H1 (cell line): Measurements from ENCODE around the gene GBE1. TPM values are rescaled to one million over a fixed set of nuclear protein-coding genes. Genes with fewer than 3 reads are reported as not detected.

Source experiments
- CTCF ChIA-PET: fragments of 300-600 bp; sonication (Branson Sonifier 250); formaldehyde crosslinking; loops from one replicate; lab custom pipeline; 2021; ENCODE audit not compliant: partially characterized antibody; lab: Charles Lee
- POLR2A ChIA-PET: fragments of 300-600 bp; sonication (Branson Sonifier 250); formaldehyde crosslinking; loops from one replicate; lab custom pipeline; 2021; ENCODE audit warnings: inconsistent platforms; ENCODE audit not compliant: partially characterized antibody; lab: Charles Lee
- DNase-seq, 2 experiments: peaks; one replicate each; pipeline versions ENCODE4 v3.0.0 to v3.0.0-alpha.2; 2010 to 2022; ENCODE audit warnings: low spot score in 2 of 2, low read depth in 1 of 2, mixed read lengths in 1 of 2
- FAIRE-seq: peaks from 2 replicates; lab custom pipeline; 2011; peaks lifted over from hg19 to GRCh38; lab: Jason Lieb, UNC
- H2AFZ ChIP-seq: 2 replicates; pipeline ENCODE4 v1.8.1; 2012; ENCODE audit warnings: low read length, inconsistent platforms
- H2AK5ac ChIP-seq: 2 replicates; pipeline ENCODE4 v1.6.1; 2013; ENCODE audit warnings: low read depth, low read length
- H2BK120ac ChIP-seq: replicated peaks from 2 replicates; pipeline ENCODE3; 2013; ENCODE audit warnings: low read depth, low read length, inconsistent platforms
- H2BK12ac ChIP-seq: 2 replicates; pipeline ENCODE4 v1.6.1; 2013; ENCODE audit warnings: low read depth, low read length
- H2BK15ac ChIP-seq: 2 replicates; pipeline ENCODE4 v1.6.1; 2013; ENCODE audit warnings: low read length
- H2BK20ac ChIP-seq: 2 replicates; pipeline ENCODE4 v1.6.1; 2013; ENCODE audit warnings: low read length
- H2BK5ac ChIP-seq: 2 replicates; pipeline ENCODE4 v1.6.1; 2013; ENCODE audit warnings: low read depth, low read length
- H3K14ac ChIP-seq: 2 replicates; pipeline ENCODE4 v1.6.1; 2013; ENCODE audit warnings: inconsistent platforms; ENCODE audit not compliant: insufficient read length
- H3K18ac ChIP-seq: 2 replicates; pipeline ENCODE4 v1.6.1; 2013; ENCODE audit warnings: low read length; ENCODE audit errors: extremely low read depth
- H3K23ac ChIP-seq: 2 replicates; pipeline ENCODE4 v1.6.1; 2013; ENCODE audit warnings: inconsistent platforms; ENCODE audit not compliant: insufficient read length
- H3K23me2 ChIP-seq: 2 replicates; pipeline ENCODE4 v1.6.1; 2013; ENCODE audit warnings: low read depth, low read length
- H3K27ac ChIP-seq: 2 replicates; pipeline ENCODE4 v1.6.1; 2011; ENCODE audit warnings: low read depth, low read length, inconsistent platforms
- H3K27me3 ChIP-seq, 4 experiments: replicated peaks in 1 of 4; 1 replicate in 1 of 4; 2 replicates in 3 of 4; pipeline versions ENCODE4 v1.6.1 to v1.8.1; 2011 to 2013; ENCODE audit warnings: low read length in 3 of 4, mild to moderate bottlenecking in 3 of 4, inconsistent platforms in 2 of 4, mixed read lengths in 2 of 4, moderate library complexity in 1 of 4; ENCODE audit not compliant: control insufficient read depth in 3 of 4, insufficient read depth in 3 of 4; ENCODE audit errors: extremely low read depth in 1 of 4
- H3K36me3 ChIP-seq, 4 experiments: 2 replicates each; pipeline versions ENCODE4 v1.6.1 to v1.8.1; 2011 to 2013; ENCODE audit warnings: mild to moderate bottlenecking in 4 of 4, low read length in 3 of 4, moderate library complexity in 2 of 4, control low read depth in 1 of 4, inconsistent platforms in 1 of 4; ENCODE audit not compliant: insufficient read depth in 4 of 4, control insufficient read depth in 2 of 4
- H3K4ac ChIP-seq: replicated peaks from 2 replicates; pipeline ENCODE3; 2013; ENCODE audit warnings: low read length, low read depth, mixed read lengths, inconsistent platforms; ENCODE audit not compliant: insufficient read length
- H3K4me1 ChIP-seq, 4 experiments: replicated peaks in 1 of 4; 1 replicate in 1 of 4; 2 replicates in 3 of 4; pipeline versions ENCODE4 v1.6.1 to v1.8.1; 2011 to 2013; ENCODE audit warnings: low read length in 3 of 4, inconsistent platforms in 2 of 4, mixed read lengths in 1 of 4; ENCODE audit not compliant: insufficient read depth in 4 of 4, control insufficient read depth in 3 of 4
- H3K4me2 ChIP-seq, 2 experiments: 2 replicates each; pipeline versions ENCODE4 v1.6.1 to v1.8.1; 2011 to 2013; ENCODE audit warnings: low read depth in 2 of 2, low read length in 2 of 2, control low read depth in 1 of 2, inconsistent platforms in 1 of 2, mild to moderate bottlenecking in 1 of 2; ENCODE audit not compliant: insufficient read depth in 1 of 2
- H3K4me3 ChIP-seq, 4 experiments: fragments of 200-600, 300-600 bp in 1 of 4; sonication (generic), shearing (Covaris generic), sonication (Bioruptor Twin) in 1 of 4; 2 replicates each; pipeline versions ENCODE4 v1.5.1 to v1.8.1; 2011 to 2016; ENCODE audit warnings: low read length in 4 of 4, low read depth in 3 of 4, control low read depth in 2 of 4, inconsistent platforms in 2 of 4, mild to moderate bottlenecking in 2 of 4, mixed read lengths in 1 of 4, moderate library complexity in 1 of 4; ENCODE audit not compliant: insufficient read depth in 2 of 4; ENCODE audit errors: extremely low read depth in 1 of 4
- H3K56ac ChIP-seq: replicated peaks from 2 replicates; pipeline ENCODE3; 2013; ENCODE audit warnings: low read depth, mild to moderate bottlenecking, mixed read lengths, low read length, inconsistent platforms; ENCODE audit not compliant: insufficient read length
- H3K79me1 ChIP-seq: 2 replicates; pipeline ENCODE4 v1.6.1; 2013; ENCODE audit warnings: low read depth, low read length, control low read depth
- H3K79me2 ChIP-seq, 2 experiments: 2 replicates each; pipeline versions ENCODE4 v1.6.1 to v1.8.1; 2012 to 2013; ENCODE audit warnings: low read length in 2 of 2, mild to moderate bottlenecking in 2 of 2, inconsistent platforms in 1 of 2; ENCODE audit not compliant: insufficient read depth in 2 of 2, control insufficient read depth in 1 of 2
- H3K9ac ChIP-seq, 4 experiments: replicated peaks in 1 of 4; 1 replicate in 1 of 4; 2 replicates in 3 of 4; pipeline versions ENCODE4 v1.6.1 to v1.8.1; 2011 to 2013; ENCODE audit warnings: low read depth in 3 of 4, low read length in 3 of 4, control low read depth in 2 of 4, mild to moderate bottlenecking in 2 of 4, moderate library complexity in 2 of 4, inconsistent platforms in 1 of 4; ENCODE audit errors: extremely low read depth in 1 of 4
- H3K9me3 ChIP-seq, 2 experiments: 2 replicates each; pipeline versions ENCODE4 v1.6.1 to v1.8.1; 2012 to 2013; ENCODE audit warnings: mild to moderate bottlenecking in 2 of 2, moderate library complexity in 2 of 2, control low read depth in 1 of 2, inconsistent platforms in 1 of 2, low read depth in 1 of 2, low read length in 1 of 2, mixed read lengths in 1 of 2; ENCODE audit not compliant: insufficient read depth in 2 of 2
- H4K20me1 ChIP-seq, 2 experiments: replicated peaks in 1 of 2; 2 replicates each; pipeline versions ENCODE3 to v1.8.1; 2011 to 2013; ENCODE audit warnings: inconsistent platforms in 2 of 2, low read length in 2 of 2, mild to moderate bottlenecking in 1 of 2; ENCODE audit not compliant: insufficient read depth in 2 of 2, control insufficient read depth in 1 of 2
- H4K5ac ChIP-seq: 2 replicates; pipeline ENCODE4 v1.6.1; 2013; ENCODE audit warnings: low read length, low read depth, mixed read lengths, inconsistent platforms; ENCODE audit not compliant: insufficient read length
- H4K8ac ChIP-seq: 2 replicates; pipeline ENCODE4 v1.8.0; 2013; ENCODE audit warnings: mild to moderate bottlenecking, moderate library complexity, low read length, inconsistent platforms; ENCODE audit not compliant: insufficient read depth; ENCODE audit errors: extremely low read depth
- H4K91ac ChIP-seq: replicated peaks from 2 replicates; pipeline ENCODE3; 2013; ENCODE audit warnings: low read length, mixed read lengths, inconsistent platforms; ENCODE audit not compliant: insufficient read length
- BRCA1 ChIP-seq: IDR thresholded peaks from 2 replicates; pipeline ENCODE4 v1.6.1; 2012; ENCODE audit warnings: low read depth, low read length, improper control_type of control experiment
- CHD2 ChIP-seq: IDR thresholded peaks from 2 replicates; pipeline ENCODE4 v1.6.1; 2012; ENCODE audit warnings: low read length, improper control_type of control experiment
- FOSL1 ChIP-seq: IDR thresholded peaks from 2 replicates; pipeline ENCODE4 v1.6.1; 2011; ENCODE audit warnings: mild to moderate bottlenecking, low read depth, low read length, moderate library complexity; ENCODE audit not compliant: insufficient read depth
- JUND ChIP-seq: IDR thresholded peaks from 2 replicates; pipeline ENCODE4 v1.6.1; 2011; ENCODE audit warnings: mild to moderate bottlenecking, improper control_type of control experiment, low read length
- SP4 ChIP-seq: IDR thresholded peaks from 2 replicates; pipeline ENCODE4 v1.6.1; 2012; ENCODE audit warnings: low read length, inconsistent platforms
- SRF ChIP-seq: IDR thresholded peaks from 2 replicates; pipeline ENCODE4 v1.6.1; 2011; ENCODE audit warnings: mild to moderate bottlenecking, low read depth, low read length, moderate library complexity
- YY1 ChIP-seq: IDR thresholded peaks from 2 replicates; pipeline ENCODE4 v1.6.1; 2011; ENCODE audit warnings: low read depth, mild to moderate bottlenecking, low read length
- ZNF274 ChIP-seq: IDR thresholded peaks from 2 replicates; pipeline ENCODE4 v1.7.0; 2012; ENCODE audit warnings: low read length, borderline replicate concordance; ENCODE audit errors: extremely low read depth
- WGBS, 2 experiments: shearing (Covaris generic) in 1 of 2; methylation state at CpG; one replicate each; pipeline versions ENCODE4 v1.1.6 to v1.1.7; 2013 to 2015; ENCODE audit warnings: low lambda C conversion rate in 2 of 2, mixed read lengths in 2 of 2, inconsistent platforms in 1 of 2, low coverage in 1 of 2, missing lambda C conversion rate in 1 of 2; ENCODE audit not compliant: insufficient replicate concordance in 2 of 2, insufficient coverage in 1 of 2, insufficient read length in 1 of 2; ENCODE audit errors: extremely low coverage in 1 of 2, missing lambda C conversion rate in 1 of 2; 5-methylcytosine and 5-hydroxymethylcytosine counted together
- polyA plus RNA-seq, 7 experiments: library from polyadenylated mRNA; depleted of rRNA in 3 of 7; stranded (reverse) in 5 of 7; unstranded in 2 of 7; fragments of >200 nt in 5 of 7; fragments of 200-250 nt in 2 of 7; gene quantifications; 1 replicate in 5 of 7; 2 replicates in 1 of 7; 4 replicates in 1 of 7; pipeline versions ENCODE4 v1.2.1 to v1.2.3, GENCODE V29; 2011 to 2013; ENCODE audit warnings: missing spikeins in 2 of 7, mixed read lengths in 2 of 7
- total RNA-seq: library from RNA; stranded (reverse); fragmentation: NEBNext Ultra II Directional; extraction: Animal tissue kit (Norgen Biotek cat#: 25700); gene quantifications from 2 replicates; pipeline ENCODE4 v1.2.1, GENCODE V29; 2021
- TF ChIP-seq, protein P1 (sequence below): IDR thresholded peaks from 2 replicates; pipeline ENCODE4 v1.6.1; 2011; ENCODE audit warnings: low read depth, mild to moderate bottlenecking, low read length; ENCODE audit not compliant: insufficient read depth
- TF ChIP-seq, protein P2 (sequence below), 3 experiments: IDR thresholded peaks; 1 replicate in 2 of 3; 2 replicates in 1 of 3; pipeline versions ENCODE4 v1.5.1 to v1.6.1; 2011; ENCODE audit warnings: low read length in 3 of 3, mild to moderate bottlenecking in 3 of 3, inconsistent platforms in 2 of 3, low read depth in 1 of 3, moderate library complexity in 1 of 3; ENCODE audit not compliant: insufficient read depth in 1 of 3; ENCODE audit errors: control extremely low read depth in 1 of 3

GBE1 gene
- total and polyA plus RNA-seq, 2 of the 8 experiments (the other 6 are each of a cell fraction or from before 2014, with no cell fraction given) = 3.3 to 7.3 TPM

DNA sequence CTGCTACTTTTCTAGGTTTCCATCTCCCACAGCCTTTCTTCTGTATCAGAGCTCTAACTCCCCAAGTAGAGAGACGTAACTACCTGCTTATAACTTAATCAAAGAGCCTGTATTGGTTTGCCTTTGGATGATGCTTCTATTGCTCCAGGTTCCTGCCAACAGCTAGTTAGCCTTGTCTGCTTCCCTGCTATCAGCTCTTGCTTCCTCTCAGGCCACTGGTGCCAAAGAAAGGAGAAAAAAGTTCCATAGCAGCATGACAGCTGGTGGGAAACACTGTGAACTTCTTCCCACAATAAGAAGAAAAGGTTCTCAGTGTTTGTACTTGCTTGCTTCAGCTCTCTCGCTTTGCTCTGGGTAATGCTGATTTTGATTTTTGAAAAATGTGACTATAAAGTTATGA, 206.6 kb downstream of the GBE1 start:
- no peak overlapping the region for H2BK20ac ChIP-seq
- no peak overlapping the region for H3K18ac ChIP-seq
- H4K5ac ChIP-seq = no peak overlapping the region
- H4K8ac ChIP-seq = no peak overlapping the region
- WGBS, 2 experiments = 93% methylated on average over 2 of the region's 2 CpGs; no CpG with 5 or more reads in 1 of the 2 experiments
- H2BK5ac ChIP-seq = no peak overlapping the region
- no peaks in the 10 kb centered on the region for H3K79me1 ChIP-seq
- H3K27me3 ChIP-seq = no peaks in the 10 kb centered on the region
- no peaks in the 10 kb centered on the region; a peak in 1 of 4 replicates for H3K9me3 ChIP-seq
- TF ChIP-seq YY1 = no peak
- no peak for TF ChIP-seq SRF
- TF ChIP-seq FOSL1 = no peak
- TF ChIP-seq, protein P1, sequence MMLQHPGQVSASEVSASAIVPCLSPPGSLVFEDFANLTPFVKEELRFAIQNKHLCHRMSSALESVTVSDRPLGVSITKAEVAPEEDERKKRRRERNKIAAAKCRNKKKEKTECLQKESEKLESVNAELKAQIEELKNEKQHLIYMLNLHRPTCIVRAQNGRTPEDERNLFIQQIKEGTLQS = no peak
- TF ChIP-seq BRCA1 = no peak
- TF ChIP-seq CHD2 = no peak
- TF ChIP-seq JUND = no peak
- no peak for TF ChIP-seq ZNF274
- TF ChIP-seq, protein P2, sequence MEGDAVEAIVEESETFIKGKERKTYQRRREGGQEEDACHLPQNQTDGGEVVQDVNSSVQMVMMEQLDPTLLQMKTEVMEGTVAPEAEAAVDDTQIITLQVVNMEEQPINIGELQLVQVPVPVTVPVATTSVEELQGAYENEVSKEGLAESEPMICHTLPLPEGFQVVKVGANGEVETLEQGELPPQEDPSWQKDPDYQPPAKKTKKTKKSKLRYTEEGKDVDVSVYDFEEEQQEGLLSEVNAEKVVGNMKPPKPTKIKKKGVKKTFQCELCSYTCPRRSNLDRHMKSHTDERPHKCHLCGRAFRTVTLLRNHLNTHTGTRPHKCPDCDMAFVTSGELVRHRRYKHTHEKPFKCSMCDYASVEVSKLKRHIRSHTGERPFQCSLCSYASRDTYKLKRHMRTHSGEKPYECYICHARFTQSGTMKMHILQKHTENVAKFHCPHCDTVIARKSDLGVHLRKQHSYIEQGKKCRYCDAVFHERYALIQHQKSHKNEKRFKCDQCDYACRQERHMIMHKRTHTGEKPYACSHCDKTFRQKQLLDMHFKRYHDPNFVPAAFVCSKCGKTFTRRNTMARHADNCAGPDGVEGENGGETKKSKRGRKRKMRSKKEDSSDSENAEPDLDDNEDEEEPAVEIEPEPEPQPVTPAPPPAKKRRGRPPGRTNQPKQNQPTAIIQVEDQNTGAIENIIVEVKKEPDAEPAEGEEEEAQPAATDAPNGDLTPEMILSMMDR (IDR thresholded peaks at IDR 0.05; ENCODE audit: control extremely low read depth in 1 of 3, insufficient read depth in 1 of 3, low read depth in 1 of 3, low read length in 3 of 3) = no peak
- no peak for TF ChIP-seq SP4
- ChIA-PET CTCF (no interaction called here), POLR2A (no interaction called here)
- no peak overlapping the region for H3K27ac ChIP-seq
- no peaks in the 10 kb centered on the region for H3K4me1 ChIP-seq
- H2AK5ac ChIP-seq = no peak overlapping the region
- no peaks in the 10 kb centered on the region for H4K20me1 ChIP-seq
- H2AFZ ChIP-seq = no peak overlapping the region
- no peaks in the 10 kb centered on the region for H3K36me3 ChIP-seq
- no peak overlapping the region for H3K4ac ChIP-seq
- H3K14ac ChIP-seq = no peak overlapping the region
- H2BK120ac ChIP-seq = no peak overlapping the region
- no peak overlapping the region for H3K4me3 ChIP-seq
- DNase-seq (no peak), FAIRE-seq (no peak)
- H4K91ac ChIP-seq = no peak overlapping the region
- no peak overlapping the region for H3K9ac ChIP-seq
- H3K79me2 ChIP-seq = no peaks in the 10 kb centered on the region
- H3K4me2 ChIP-seq = no peak overlapping the region
- H3K23me2 ChIP-seq = no peaks in the 10 kb centered on the region
- no peak overlapping the region for H2BK12ac ChIP-seq
- H3K56ac ChIP-seq = no peak overlapping the region
- no peak overlapping the region for H3K23ac ChIP-seq
- H2BK15ac ChIP-seq = no peak overlapping the region
